ENCODE measurements around the gene C18orf63.

DNA sequence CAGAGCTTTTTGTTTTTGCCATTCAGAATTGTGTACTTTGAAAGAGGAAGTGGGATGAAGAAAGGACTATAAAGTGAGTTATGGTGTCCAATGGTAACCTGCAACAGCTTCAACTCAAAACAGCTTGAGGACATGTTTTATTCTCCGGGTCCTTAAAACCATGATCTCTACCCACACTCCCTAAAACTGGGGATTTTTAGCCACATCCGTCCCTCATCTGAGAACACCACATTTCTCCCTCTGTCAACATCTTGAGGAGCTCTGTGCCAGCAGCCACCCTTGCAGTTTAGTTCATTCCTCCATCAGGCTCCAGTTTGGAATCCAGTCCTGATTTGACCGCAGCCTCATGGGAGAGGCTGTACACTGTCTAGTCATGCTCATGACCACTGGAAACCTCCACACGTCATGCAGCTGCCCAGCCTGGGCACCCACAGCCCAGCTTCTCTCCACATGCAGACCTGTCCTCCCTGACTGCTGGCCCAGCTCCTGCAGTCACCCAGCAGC is 62.6 kb downstream of the C18orf63 start:
- TF ChIP-seq, protein P1, sequence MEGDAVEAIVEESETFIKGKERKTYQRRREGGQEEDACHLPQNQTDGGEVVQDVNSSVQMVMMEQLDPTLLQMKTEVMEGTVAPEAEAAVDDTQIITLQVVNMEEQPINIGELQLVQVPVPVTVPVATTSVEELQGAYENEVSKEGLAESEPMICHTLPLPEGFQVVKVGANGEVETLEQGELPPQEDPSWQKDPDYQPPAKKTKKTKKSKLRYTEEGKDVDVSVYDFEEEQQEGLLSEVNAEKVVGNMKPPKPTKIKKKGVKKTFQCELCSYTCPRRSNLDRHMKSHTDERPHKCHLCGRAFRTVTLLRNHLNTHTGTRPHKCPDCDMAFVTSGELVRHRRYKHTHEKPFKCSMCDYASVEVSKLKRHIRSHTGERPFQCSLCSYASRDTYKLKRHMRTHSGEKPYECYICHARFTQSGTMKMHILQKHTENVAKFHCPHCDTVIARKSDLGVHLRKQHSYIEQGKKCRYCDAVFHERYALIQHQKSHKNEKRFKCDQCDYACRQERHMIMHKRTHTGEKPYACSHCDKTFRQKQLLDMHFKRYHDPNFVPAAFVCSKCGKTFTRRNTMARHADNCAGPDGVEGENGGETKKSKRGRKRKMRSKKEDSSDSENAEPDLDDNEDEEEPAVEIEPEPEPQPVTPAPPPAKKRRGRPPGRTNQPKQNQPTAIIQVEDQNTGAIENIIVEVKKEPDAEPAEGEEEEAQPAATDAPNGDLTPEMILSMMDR (IDR thresholded peaks at IDR 0.05; ENCODE audit: insufficient read depth, low read length, poor library complexity, severe bottlenecking): no peak
- no peak for TF ChIP-seq EZH2phosphoT487 (conservative IDR thresholded peaks at IDR 0.05; ENCODE audit: low read length)

Measured in SU-DHL-6 (cell line).